ENCODE results near the gene SMG7. TPM values are rescaled to one million over a fixed set of nuclear protein-coding genes. Genes with fewer than 3 reads are reported as not detected.

The SMG7 gene
- total RNA-seq, 4 donors from 2014 or later, result 40.4 to 56.6 (median 51.1) TPM

GRCh38 chr1:183586455-183586854 lies 114.2 kb downstream of the SMG7 start:
- H3K9me3 ChIP-seq, result no peaks in the 10 kb centered on the region
- peaks cover 0 to 4% (median 0%) of the 10 kb centered on the region in 4 donors for H3K4me1 ChIP-seq
- no peak for DNase-seq (ENCODE audit: low spot score in 2 of 2)
- WGBS, 2 donors, result 86 to 100% methylated on average over 1 of the region's 1 CpG
- no peak overlapping the region for H3K27ac ChIP-seq
- no peaks in the 10 kb centered on the region for H3K27me3 ChIP-seq
- no peaks in the 10 kb centered on the region for H3K36me3 ChIP-seq
- H3K4me3 ChIP-seq, result no peak overlapping the region
- TF ChIP-seq POLR2A (IDR thresholded peaks at IDR 0.05) (no peak), CTCF (IDR thresholded peaks at IDR 0.05) (no peak), EP300 (IDR thresholded peaks at IDR 0.05) (no peak)

DNA sequence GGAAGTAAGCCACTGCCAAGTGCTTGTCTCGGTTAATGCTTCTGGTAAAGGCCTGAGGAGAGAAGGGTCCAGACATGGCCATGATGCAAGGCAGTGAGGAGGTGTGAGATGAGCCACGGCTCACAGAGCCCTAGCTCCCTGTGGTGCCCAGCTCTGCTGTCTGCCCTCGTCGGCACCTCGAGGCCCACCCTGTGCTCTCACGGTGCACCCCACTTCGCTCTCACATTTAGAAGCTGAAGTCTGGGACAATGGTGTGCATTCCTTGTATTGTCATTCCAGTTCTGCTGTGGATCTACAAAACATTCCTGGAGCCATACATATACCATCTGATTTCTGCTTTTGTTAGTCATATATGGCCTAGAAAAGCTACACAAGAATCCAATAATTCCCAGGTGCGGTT lies 114.6 kb downstream of the SMG7 start:
- H3K27me3 ChIP-seq, result no peaks in the 10 kb centered on the region
- no peak overlapping the region for H3K4me3 ChIP-seq
- DNase-seq (ENCODE audit: low spot score in 2 of 2), result no peak
- no peak overlapping the region for H3K27ac ChIP-seq
- H3K4me1 ChIP-seq, result peaks cover 0 to 4% (median 0%) of the 10 kb centered on the region in 4 donors
- TF ChIP-seq CTCF (IDR thresholded peaks at IDR 0.05) (no peak), EP300 (IDR thresholded peaks at IDR 0.05) (no peak), POLR2A (IDR thresholded peaks at IDR 0.05) (no peak)
- H3K36me3 ChIP-seq, result no peaks in the 10 kb centered on the region
- H3K9me3 ChIP-seq, result no peaks in the 10 kb centered on the region
- 92 to 98% methylated on average over 7 to 8 of the region's 8 CpGs for WGBS, 2 donors

DNA sequence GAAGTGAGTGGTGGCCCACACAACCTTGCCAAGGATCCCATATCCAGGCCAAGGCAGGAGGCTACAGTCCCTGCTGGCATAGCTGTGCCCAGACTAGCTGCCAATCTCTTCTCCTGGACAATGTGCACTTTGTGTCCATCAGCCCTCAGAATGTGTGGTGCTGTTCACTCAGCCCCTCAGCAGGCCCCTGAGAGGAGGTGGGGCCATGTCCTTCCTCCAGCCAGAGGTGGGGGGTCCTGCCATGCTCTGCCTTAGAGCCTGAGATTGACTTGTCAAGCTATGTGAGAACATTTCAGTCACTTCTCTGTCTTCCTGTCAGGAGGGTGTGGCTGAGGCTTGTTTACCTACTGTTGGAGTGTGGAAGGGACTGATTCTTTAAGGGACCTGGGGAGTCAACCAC lies 116.5 kb downstream of the SMG7 start:
- Histone ChIP-seq H3K4me1 (peaks cover 0 to 4% (median 0%) of the 10 kb centered on the region in 4 donors), H3K27me3 (no peaks in the 10 kb centered on the region), H3K4me3 (peak overlapping the region in 2 of 4 donors; percentile 7 to 33), H3K27ac (peak overlapping the region in 3 of 4 donors; percentile 46 to 75 (median 48)), H3K36me3 (no peaks in the 10 kb centered on the region), H3K9me3 (no peaks in the 10 kb centered on the region)
- TF ChIP-seq EP300 (IDR thresholded peaks at IDR 0.05) (no peak), CTCF (IDR thresholded peaks at IDR 0.05) (no peak), POLR2A (IDR thresholded peaks at IDR 0.05) (no peak)
- DNase-seq (ENCODE audit: low spot score in 2 of 2), result no peak

DNA sequence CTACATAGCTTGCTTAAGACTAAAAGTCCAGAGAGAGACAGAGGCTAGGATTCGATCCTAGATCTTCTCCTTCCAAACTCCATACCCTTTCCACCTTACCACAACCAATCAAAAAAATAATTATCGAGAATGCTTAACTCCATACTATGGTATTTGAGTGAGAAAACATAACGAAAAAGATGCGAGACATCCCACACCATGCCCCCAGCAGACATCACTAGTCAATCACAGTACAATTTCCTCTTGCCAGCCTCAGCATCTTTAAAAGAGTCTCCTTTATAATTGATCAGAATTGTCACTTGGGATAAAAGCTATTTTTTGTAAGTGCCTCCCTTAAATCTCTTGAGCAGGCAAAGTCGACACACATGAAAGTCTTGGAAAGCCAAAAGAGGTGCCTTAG lies 117.1 kb downstream of the SMG7 start:
- TF ChIP-seq EP300 (IDR thresholded peaks at IDR 0.05) (no peak), CTCF (IDR thresholded peaks at IDR 0.05) (no peak), POLR2A (IDR thresholded peaks at IDR 0.05) (no peak)
- Histone ChIP-seq H3K4me1 (peaks cover 0 to 4% (median 0%) of the 10 kb centered on the region in 4 donors), H3K27ac (peak overlapping the region in 3 of 4 donors; percentile 48 to 75 (median 58)), H3K4me3 (peak overlapping the region in 1 of 4 donors; percentile 33), H3K36me3 (no peaks in the 10 kb centered on the region), H3K27me3 (no peaks in the 10 kb centered on the region), H3K9me3 (no peaks in the 10 kb centered on the region)
- DNase-seq (ENCODE audit: low spot score in 2 of 2), result no peak
- WGBS, 2 donors, result 91 to 96% methylated on average over 5 of the region's 5 CpGs

- WGBS, 2 donors, result 87% methylated on average over 4 of the region's 4 CpGs
- no peaks in the 10 kb centered on the region for H3K27me3 ChIP-seq
- H3K36me3 ChIP-seq, result no peaks in the 10 kb centered on the region
- H3K4me1 ChIP-seq, result peaks cover 0 to 4% (median 0%) of the 10 kb centered on the region in 4 donors
- no peaks in the 10 kb centered on the region for H3K9me3 ChIP-seq
- H3K4me3 ChIP-seq, result peak overlapping the region in 2 of 4 donors; percentile 6 to 33
- TF ChIP-seq POLR2A (IDR thresholded peaks at IDR 0.05), result no peak
- TF ChIP-seq EP300 (IDR thresholded peaks at IDR 0.05), result no peak
- TF ChIP-seq CTCF (IDR thresholded peaks at IDR 0.05), result no peak
- H3K27ac ChIP-seq, result peak overlapping the region in 3 of 4 donors; percentile 48 to 75 (median 58)
- DNase-seq (ENCODE audit: low spot score in 2 of 2), result no peak
These were observed 117.6 kb downstream of the SMG7 start for GRCh38 chr1:183589874-183590243.

Data from tibial nerve (tissue), 4 donors.